Measurements from ENCODE around the gene C10orf90.

GRCh38 chr10:126434235-126434634 lies 236.3 kb downstream of the C10orf90 start:
- TF ChIP-seq CTCF (IDR thresholded peaks at IDR 0.05; ENCODE audit: control extremely low read depth in 1 of 3, insufficient read depth in 1 of 3, low read depth in 1 of 3, low read length in 3 of 3) (no peak), RXRA (IDR thresholded peaks at IDR 0.05; ENCODE audit: insufficient read depth, low read depth, low read length) (no peak), YY1 (IDR thresholded peaks at IDR 0.05; ENCODE audit: low read depth, low read length) (no peak), SP2 (IDR thresholded peaks at IDR 0.05; ENCODE audit: low read length) (no peak), POLR2AphosphoS5 (IDR thresholded peaks at IDR 0.05; ENCODE audit: low read depth, low read length) (no peak), SP1 (IDR thresholded peaks at IDR 0.05; ENCODE audit: low read depth, low read length) (no peak), EZH2 (IDR thresholded peaks at IDR 0.05; ENCODE audit: low read depth, low read length, severe bottlenecking) (no peak), GTF2F1 (IDR thresholded peaks at IDR 0.05; ENCODE audit: borderline replicate concordance, low read depth, low read length) (no peak), RAD21 (IDR thresholded peaks at IDR 0.05 in 1 of 2, conservative IDR thresholded peaks at IDR 0.05 in 1 of 2; ENCODE audit: low read depth in 2 of 2, low read length in 2 of 2) (no peak), BRCA1 (IDR thresholded peaks at IDR 0.05; ENCODE audit: low read depth, low read length) (no peak), CREB1 (IDR thresholded peaks at IDR 0.05) (no peak), CBX8 (IDR thresholded peaks at IDR 0.05; ENCODE audit: borderline replicate concordance, low read depth, low read length) (no peak), POLR2A (IDR thresholded peaks at IDR 0.05; ENCODE audit: control extremely low read depth in 1 of 2, low read depth in 2 of 2, low read length in 2 of 2) (no peak)

Data from H1 (cell line).